Lower lobe of right lung (tissue), 2 donors: ENCODE measurements around the gene LRCH4. TPM values are rescaled to one million over a fixed set of nuclear protein-coding genes. Genes with fewer than 3 reads are reported as not detected.
"Not testable (repeated sequence)": the region's sequence is repeated elsewhere in the genome, so short reads cannot be mapped to it uniquely, and the experiment has no call there.

Experiments
- ATAC-seq, 2 donors: fragments of 200-7000 bp; cut with Tn5 transposase; one replicate each; pipeline ENCODE4 v1.9.1; 2020 to 2022; ENCODE audit warnings: mild to moderate bottlenecking in 2 of 2, moderate library complexity in 2 of 2
- DNase-seq: peaks from one replicate; pipeline ENCODE4 v3.0.0-alpha.2; 2020
- H3K27ac ChIP-seq: fragments of 200-600 bp; one replicate; pipeline ENCODE4 v1.8.0; 2022
- H3K27me3 ChIP-seq: fragments of 200-600 bp; one replicate; pipeline ENCODE4 v1.8.0; 2022; ENCODE audit warnings: low read depth
- H3K36me3 ChIP-seq: fragments of 200-600 bp; one replicate; pipeline ENCODE4 v1.8.0; 2022; ENCODE audit warnings: mild to moderate bottlenecking
- H3K4me1 ChIP-seq: fragments of 200-600 bp; one replicate; pipeline ENCODE4 v1.8.0; 2022
- H3K4me3 ChIP-seq: fragments of 200-600 bp; one replicate; pipeline ENCODE4 v1.8.0; 2022; ENCODE audit warnings: mild to moderate bottlenecking
- H3K9me3 ChIP-seq: fragments of 200-600 bp; one replicate; pipeline ENCODE4 v1.8.0; 2022
- intact Hi-C: fragments of 100-400 bp; cut with DNase I; formaldehyde crosslinking; loops from one replicate; pipeline ENCODE4 v1.11.0; 2022
- total RNA-seq: library from RNA; stranded (reverse); fragmentation: NEBNext Ultra II Directional; extraction: Animal tissue kit (Norgen Biotek cat#: 25700); gene quantifications from one replicate; pipeline ENCODE4 v1.2.1, GENCODE V29; 2021
- TF ChIP-seq, protein P1 (sequence below): fragments of 200-600 bp; IDR thresholded peaks from one replicate; pipeline ENCODE4 v1.8.0; 2022; ENCODE audit warnings: antibody characterized with exemption, mild to moderate bottlenecking
- donor health status: DM: no; HTN: yes; CAD: no; lungs with severe emphysema.

Gene LRCH4
- total RNA-seq, 1 donor from 2014 or later = 80.3 TPM

DNA sequence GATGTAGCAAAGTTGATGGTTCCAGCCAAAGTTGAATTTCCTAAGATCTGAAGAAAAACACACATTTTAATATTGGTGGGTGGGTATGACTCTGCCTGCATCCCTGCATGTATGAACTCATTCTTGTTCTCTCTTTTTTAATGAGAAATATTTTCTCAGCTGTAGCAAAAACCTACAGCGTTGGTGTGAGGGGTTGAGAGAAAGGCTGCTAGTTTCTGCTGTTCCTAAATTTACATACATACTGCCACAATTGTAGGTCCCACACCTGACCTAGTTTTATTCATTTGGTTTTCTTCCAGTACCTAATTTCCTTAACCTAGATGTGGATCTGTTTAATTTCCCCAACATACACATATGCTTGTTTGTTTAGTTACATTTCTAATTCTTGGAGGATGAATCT is 42.3 kb downstream of the LRCH4 start:
- Histone ChIP-seq H3K4me3 (no peak overlapping the region), H3K4me1 (peaks cover 61% of the 10 kb centered on the region), H3K27ac (peak overlapping the region; percentile 88), H3K27me3 (no peaks in the 10 kb centered on the region), H3K36me3 (no peaks in the 10 kb centered on the region), H3K9me3 (no peaks in the 10 kb centered on the region)
- no peak for DNase-seq
- intact Hi-C loops = no loop called here
- ATAC-seq = no peak
- TF ChIP-seq, protein P1, sequence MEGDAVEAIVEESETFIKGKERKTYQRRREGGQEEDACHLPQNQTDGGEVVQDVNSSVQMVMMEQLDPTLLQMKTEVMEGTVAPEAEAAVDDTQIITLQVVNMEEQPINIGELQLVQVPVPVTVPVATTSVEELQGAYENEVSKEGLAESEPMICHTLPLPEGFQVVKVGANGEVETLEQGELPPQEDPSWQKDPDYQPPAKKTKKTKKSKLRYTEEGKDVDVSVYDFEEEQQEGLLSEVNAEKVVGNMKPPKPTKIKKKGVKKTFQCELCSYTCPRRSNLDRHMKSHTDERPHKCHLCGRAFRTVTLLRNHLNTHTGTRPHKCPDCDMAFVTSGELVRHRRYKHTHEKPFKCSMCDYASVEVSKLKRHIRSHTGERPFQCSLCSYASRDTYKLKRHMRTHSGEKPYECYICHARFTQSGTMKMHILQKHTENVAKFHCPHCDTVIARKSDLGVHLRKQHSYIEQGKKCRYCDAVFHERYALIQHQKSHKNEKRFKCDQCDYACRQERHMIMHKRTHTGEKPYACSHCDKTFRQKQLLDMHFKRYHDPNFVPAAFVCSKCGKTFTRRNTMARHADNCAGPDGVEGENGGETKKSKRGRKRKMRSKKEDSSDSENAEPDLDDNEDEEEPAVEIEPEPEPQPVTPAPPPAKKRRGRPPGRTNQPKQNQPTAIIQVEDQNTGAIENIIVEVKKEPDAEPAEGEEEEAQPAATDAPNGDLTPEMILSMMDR = no peak

DNA sequence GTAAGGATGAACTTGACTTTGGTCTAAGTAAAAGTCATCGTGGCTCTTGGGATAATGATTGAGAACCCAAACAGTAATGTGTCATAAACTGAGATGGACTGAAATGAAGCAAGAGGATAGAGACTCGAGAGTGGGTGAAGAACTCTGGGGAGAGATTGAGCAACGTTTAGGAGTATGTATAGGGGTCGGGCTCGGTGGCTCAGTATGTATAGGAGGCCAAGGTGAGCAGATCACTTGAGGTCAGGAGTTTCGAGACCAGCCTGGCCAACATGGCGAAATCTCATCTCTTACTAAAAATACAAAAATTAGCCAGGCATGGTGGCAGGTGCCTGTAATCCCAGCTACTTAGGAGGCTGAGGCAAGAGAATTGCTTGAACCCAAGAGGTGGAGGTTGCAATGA is 44.6 kb downstream of the LRCH4 start:
- DNase-seq = not testable (repeated sequence)

DNA sequence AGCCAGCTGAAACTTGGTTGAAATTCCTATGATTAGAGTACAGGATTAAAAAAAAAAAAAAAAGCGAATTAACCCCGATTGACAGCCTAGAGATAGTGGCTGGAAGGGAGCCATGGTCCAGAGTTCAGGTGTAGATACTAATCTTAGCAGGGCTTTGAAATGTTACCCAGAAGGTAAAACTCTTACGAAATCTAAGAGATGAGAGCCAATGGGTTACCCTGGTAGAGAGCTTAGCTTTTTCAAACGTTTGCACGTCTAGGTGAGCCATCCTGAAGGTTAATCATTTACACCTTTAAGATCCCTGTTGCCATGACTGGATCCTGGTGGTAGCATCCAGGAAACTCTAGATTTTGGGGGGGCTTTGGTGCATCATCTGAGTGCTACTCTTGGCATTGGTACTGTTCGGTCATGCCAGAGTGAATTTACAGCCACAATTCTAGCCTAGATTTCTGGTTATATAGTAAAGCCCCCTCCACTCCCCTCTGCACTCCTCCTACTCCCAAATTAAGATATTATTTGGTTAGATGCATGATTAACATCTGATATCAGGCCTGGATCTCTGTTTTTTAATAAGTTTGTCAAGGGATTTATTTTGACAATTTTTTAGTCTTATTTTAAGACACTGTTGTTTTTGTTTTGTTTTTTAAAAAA is 45.7 kb downstream of the LRCH4 start:
- no peak for ATAC-seq
- Histone ChIP-seq H3K27me3 (no peaks in the 10 kb centered on the region), H3K4me3 (peak overlapping the region; percentile 87), H3K27ac (peak overlapping the region; percentile 77), H3K9me3 (no peaks in the 10 kb centered on the region), H3K36me3 (no peaks in the 10 kb centered on the region), H3K4me1 (peaks cover 31% of the 10 kb centered on the region)
- TF ChIP-seq, protein P1 = no peak
- intact Hi-C loops = no loop called here
- DNase-seq = no peak

More for the DNA sequence above, 44.6 kb downstream of the LRCH4 start:
- H3K27ac ChIP-seq, H3K36me3 ChIP-seq, H3K4me3 ChIP-seq, ATAC-seq, intact Hi-C loops, H3K27me3 ChIP-seq, H3K9me3 ChIP-seq: not testable (repeated sequence)
- H3K4me1 ChIP-seq = peaks cover 42% of the 10 kb centered on the region

DNA sequence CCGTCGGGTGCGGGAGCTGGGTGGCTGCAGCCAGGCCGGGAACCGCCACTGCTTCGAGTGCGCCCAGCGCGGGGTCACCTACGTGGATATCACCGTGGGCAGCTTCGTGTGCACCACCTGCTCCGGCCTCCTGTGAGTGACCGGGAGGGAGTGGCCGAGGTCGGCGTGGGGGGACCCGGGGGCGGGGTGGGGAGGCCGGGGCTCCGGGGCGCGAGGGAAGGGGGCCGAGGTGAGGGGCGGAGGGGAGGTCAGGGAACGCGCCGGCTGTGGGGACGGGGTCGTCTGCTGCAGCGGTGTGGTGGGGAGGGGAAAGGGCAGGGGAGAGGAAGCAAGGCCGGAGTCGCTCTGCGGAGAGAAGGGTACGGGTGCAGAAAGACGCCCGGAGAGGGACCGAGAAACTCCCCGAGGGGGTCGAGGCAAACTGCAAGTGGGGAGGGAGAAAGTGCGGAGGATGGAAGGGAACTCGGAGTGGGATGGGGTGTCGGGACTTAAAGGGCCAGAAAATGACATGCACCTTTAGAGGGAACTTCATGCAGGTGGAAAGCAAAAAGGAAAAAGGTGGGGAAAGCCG is 46.4 kb downstream of the LRCH4 start:
- no peaks in the 10 kb centered on the region for H3K36me3 ChIP-seq
- TF ChIP-seq, protein P1 = no peak
- peak overlapping the region; percentile 77 for H3K27ac ChIP-seq
- peak overlapping the region; percentile 87 for H3K4me3 ChIP-seq
- H3K9me3 ChIP-seq = no peaks in the 10 kb centered on the region
- ATAC-seq (peak in 1 of 2 donors; percentile 1), DNase-seq (no peak)
- intact Hi-C loops = no loop called here
- peaks cover 24% of the 10 kb centered on the region for H3K4me1 ChIP-seq
- H3K27me3 ChIP-seq = no peaks in the 10 kb centered on the region

DNA sequence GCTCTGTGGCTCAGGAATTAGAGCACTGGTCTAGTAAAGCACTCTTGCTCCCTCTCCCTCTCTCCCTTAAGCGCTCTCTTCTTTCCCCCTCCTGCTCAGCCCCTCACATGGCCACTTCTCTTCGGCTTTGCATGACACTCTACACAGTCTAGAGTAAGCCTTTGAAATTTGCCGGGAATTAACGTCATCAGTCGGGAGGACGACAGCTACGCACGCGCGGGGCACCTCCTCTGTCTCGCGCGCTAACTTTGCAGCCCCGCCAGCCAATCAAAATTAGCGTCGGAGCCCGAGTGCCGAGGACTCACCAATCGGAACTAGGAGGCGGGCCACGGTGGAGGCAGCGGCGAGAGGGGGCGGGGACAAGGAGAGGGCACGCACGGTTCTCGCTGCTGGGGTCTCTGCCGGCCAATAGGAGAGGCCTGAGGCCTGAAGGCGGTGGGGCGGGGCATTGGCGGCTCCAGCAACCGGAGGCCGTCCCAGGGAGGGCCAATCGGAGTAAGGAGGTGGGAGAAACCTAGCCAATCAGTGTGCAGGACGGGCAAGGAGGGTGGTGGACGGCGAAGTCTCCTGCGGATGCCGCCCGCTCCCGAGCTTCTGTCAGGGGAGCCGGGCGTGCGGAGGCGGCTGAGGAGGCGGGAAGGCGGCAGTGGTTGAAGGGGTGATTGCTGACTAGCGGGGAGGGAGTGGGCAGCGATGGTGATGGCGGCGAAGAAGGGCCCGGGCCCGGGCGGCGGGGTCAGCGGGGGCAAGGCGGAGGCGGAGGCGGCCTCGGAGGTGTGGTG is 47.1 kb downstream of the LRCH4 start, which contains the start of gene AGFG2:
Gene AGFG2 (plus strand): TSS at position 550 of the 782 bp plus-strand sequence. CDS start 144 bp downstream, at position 694.
- intact Hi-C loops = no loop called here
- peak; percentile 99 to 100 for ATAC-seq
- H3K4me1 ChIP-seq = peaks cover 17% of the 10 kb centered on the region
- peak; percentile 100 for DNase-seq
- peak within 1 kb of the TSS; percentile 77 for H3K27ac ChIP-seq
- no peaks in the 10 kb centered on the region for H3K9me3 ChIP-seq
- H3K36me3 ChIP-seq = no peaks in the 10 kb centered on the region
- TF ChIP-seq, protein P1 = no peak
- H3K4me3 ChIP-seq = peak within 1 kb of the TSS; percentile 87
- no peaks in the 10 kb centered on the region for H3K27me3 ChIP-seq

DNA sequence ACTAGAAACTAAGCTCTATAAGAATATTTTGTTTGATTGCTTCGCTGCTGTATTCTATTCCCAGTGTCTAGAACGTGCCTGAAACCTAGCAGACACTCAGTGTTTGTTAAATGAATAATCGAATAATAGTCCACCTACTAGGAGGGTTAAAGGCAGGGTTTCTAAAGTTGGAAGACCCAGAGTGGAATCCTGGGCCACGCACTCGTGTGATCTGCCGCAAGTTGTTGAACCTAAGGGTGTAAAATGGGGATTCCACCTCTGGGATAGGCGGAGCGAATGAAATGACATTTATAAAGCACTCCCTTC is 47.6 kb downstream of the LRCH4 start:
- no peaks in the 10 kb centered on the region for H3K9me3 ChIP-seq
- peaks cover 13% of the 10 kb centered on the region for H3K4me1 ChIP-seq
- ATAC-seq (no peak), DNase-seq (no peak)
- peak overlapping the region; percentile 34 for H3K4me3 ChIP-seq
- intact Hi-C loops = no loop called here
- H3K27ac ChIP-seq = peak overlapping the region; percentile 59
- H3K36me3 ChIP-seq = no peaks in the 10 kb centered on the region
- TF ChIP-seq, protein P1 = no peak
- H3K27me3 ChIP-seq = no peaks in the 10 kb centered on the region

DNA sequence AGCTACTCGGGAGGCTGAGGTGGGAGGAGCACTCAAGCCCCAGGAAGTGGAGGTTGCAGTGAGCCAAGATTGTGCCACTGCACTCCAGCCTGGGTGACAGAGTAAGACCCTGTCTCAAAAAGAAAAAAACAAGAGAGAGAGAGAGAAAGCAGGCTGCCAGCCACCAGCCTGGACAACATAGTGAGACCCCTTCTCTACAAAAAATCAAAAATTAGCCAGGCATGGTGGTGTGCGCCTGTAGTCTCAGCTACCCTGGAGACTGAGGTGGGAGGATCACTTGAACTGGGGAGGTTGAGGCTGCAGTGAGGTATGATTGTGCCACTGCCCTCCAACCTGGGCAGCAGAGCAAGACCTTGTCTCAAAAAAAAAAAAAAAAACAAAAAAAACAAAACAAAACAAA is 49.2 kb downstream of the LRCH4 start:
- intact Hi-C loops, H3K27me3 ChIP-seq, H3K9me3 ChIP-seq, H3K27ac ChIP-seq, H3K36me3 ChIP-seq, H3K4me3 ChIP-seq, ATAC-seq, DNase-seq: not testable (repeated sequence)
- H3K4me1 ChIP-seq = peaks cover 13% of the 10 kb centered on the region

DNA sequence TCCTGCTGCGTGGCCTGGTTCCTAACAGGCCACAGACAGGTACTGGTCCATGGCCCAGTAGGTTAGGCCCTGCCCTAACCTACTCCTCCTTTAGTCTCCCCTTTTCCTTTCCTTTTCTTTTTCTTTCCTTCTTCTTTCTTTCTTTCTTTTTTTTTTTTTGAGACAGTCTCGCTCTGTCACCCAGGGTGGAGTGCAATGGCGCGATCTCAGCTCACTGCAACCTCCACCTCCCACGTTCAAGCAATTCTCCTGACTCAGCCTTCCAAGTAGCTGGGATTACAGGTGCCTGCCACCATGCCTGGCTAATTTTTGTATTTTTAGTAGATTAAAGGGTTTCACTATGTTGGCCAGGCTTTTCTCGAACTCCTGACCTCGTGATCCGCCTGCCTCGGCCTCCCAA is 49.9 kb downstream of the LRCH4 start:
- intact Hi-C loops, H3K36me3 ChIP-seq, H3K27ac ChIP-seq, H3K9me3 ChIP-seq, ATAC-seq, DNase-seq, H3K4me3 ChIP-seq, H3K27me3 ChIP-seq: not testable (repeated sequence)
- H3K4me1 ChIP-seq = peaks cover 13% of the 10 kb centered on the region
